ENCODE data around the gene UNC5C.

UNC5C gene

GRCh38 chr4:95256108-95256835 is 292.5 kb downstream of the UNC5C start:
- no peak for DNase-seq

GRCh38 chr4:95255396-95256107 is 293.2 kb downstream of the UNC5C start:
- DNase-seq, result no peak

- no peak for DNase-seq
Observed at GRCh38 chr4:95251568-95251967, 297.2 kb downstream of the UNC5C start.

GRCh38 chr4:95250544-95251137 is 298.1 kb downstream of the UNC5C start:
- no peak for DNase-seq

GRCh38 chr4:95249426-95250021 is 299.2 kb downstream of the UNC5C start:
- no peak for DNase-seq

- DNase-seq, result no peak
Observed at GRCh38 chr4:95248720-95249425, 299.9 kb downstream of the UNC5C start.

- DNase-seq, result no peak
Observed at GRCh38 chr4:95243892-95244291, 304.9 kb downstream of the UNC5C start.

- no peak for DNase-seq
Observed at GRCh38 chr4:95238554-95238953, 310.2 kb downstream of the UNC5C start.

- no peak for DNase-seq
Observed at GRCh38 chr4:95232358-95233156, 316.2 kb downstream of the UNC5C start.

GRCh38 chr4:95231681-95232080 is 317.1 kb downstream of the UNC5C start:
- DNase-seq, result no peak

GRCh38 chr4:95225849-95226248 is 322.9 kb downstream of the UNC5C start:
- no peak for DNase-seq

GRCh38 chr4:95224402-95224801 is 324.4 kb downstream of the UNC5C start:
- DNase-seq, result no peak

GRCh38 chr4:95220205-95221175 is 328.3 kb downstream of the UNC5C start:
- DNase-seq, result no peak

- no peak for DNase-seq
Observed at GRCh38 chr4:95219109-95219508, 329.7 kb downstream of the UNC5C start.

GRCh38 chr4:95217197-95217596 is 331.6 kb downstream of the UNC5C start:
- DNase-seq, result no peak

- DNase-seq, result no peak
Observed at GRCh38 chr4:95216636-95217035, 332.1 kb downstream of the UNC5C start.

GRCh38 chr4:95215991-95216605 is 332.7 kb downstream of the UNC5C start:
- DNase-seq, result no peak

- no peak for DNase-seq
Observed at GRCh38 chr4:95215043-95215442, 333.7 kb downstream of the UNC5C start.

GRCh38 chr4:95214408-95214807 is 334.4 kb downstream of the UNC5C start:
- no peak for DNase-seq

- DNase-seq, result no peak
Observed at GRCh38 chr4:95213366-95213765, 335.4 kb downstream of the UNC5C start.

GRCh38 chr4:95212692-95213091 is 336.1 kb downstream of the UNC5C start:
- no peak for DNase-seq
